ENCODE data around the gene RNF220.

DNA sequence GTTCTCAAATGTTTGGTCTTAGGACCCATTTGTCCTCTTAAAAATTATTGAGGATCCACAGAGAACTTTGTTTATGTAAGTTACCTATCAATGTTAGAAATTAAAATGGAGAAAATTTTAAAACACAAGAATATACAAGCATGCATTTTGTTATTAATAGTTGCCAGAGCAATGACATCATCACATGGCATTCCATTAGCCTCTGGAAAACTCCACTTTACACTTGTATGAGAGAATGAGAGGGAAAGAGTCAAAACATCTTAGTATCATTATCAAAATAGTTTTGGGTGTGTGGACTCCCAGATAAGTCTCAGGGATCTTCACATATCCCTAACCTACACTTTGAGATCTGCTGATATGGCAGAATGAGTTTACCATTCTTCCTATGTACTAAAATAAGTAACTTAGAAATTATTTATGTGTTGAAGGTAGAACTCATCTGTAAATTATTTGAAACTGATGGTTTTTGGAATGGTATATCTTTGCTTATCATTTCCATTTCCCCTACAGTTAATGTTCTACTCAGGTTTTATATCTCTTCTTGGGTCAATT, 48.8 kb downstream of the RNF220 start:
- TF ChIP-seq TAF1 (IDR thresholded peaks at IDR 0.05; ENCODE audit: borderline replicate concordance, low read depth, low read length) (no peak), EP300 (IDR thresholded peaks at IDR 0.05; ENCODE audit: borderline replicate concordance in 1 of 2, low read depth in 1 of 2, low read length in 1 of 2) (no peak), POLR2AphosphoS5 (IDR thresholded peaks at IDR 0.05; ENCODE audit: low read depth, low read length) (no peak), EZH2phosphoT487 (IDR thresholded peaks at IDR 0.05; ENCODE audit: borderline replicate concordance, low read depth) (no peak)
- TF ChIP-seq, protein P1, sequence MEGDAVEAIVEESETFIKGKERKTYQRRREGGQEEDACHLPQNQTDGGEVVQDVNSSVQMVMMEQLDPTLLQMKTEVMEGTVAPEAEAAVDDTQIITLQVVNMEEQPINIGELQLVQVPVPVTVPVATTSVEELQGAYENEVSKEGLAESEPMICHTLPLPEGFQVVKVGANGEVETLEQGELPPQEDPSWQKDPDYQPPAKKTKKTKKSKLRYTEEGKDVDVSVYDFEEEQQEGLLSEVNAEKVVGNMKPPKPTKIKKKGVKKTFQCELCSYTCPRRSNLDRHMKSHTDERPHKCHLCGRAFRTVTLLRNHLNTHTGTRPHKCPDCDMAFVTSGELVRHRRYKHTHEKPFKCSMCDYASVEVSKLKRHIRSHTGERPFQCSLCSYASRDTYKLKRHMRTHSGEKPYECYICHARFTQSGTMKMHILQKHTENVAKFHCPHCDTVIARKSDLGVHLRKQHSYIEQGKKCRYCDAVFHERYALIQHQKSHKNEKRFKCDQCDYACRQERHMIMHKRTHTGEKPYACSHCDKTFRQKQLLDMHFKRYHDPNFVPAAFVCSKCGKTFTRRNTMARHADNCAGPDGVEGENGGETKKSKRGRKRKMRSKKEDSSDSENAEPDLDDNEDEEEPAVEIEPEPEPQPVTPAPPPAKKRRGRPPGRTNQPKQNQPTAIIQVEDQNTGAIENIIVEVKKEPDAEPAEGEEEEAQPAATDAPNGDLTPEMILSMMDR (IDR thresholded peaks at IDR 0.05): no peak

Measured in SK-N-SH (cell line).